ENCODE results near the gene UBAP2.
A peak's percentile ranks its signal among the peaks of the same experiment; 100 is the strongest.

UBAP2 gene

GRCh38 chr9:33943389-33943788, 105.3 kb downstream of the UBAP2 start:
- H3K4me3 ChIP-seq (ENCODE audit: control insufficient read depth, low read depth, low read length): no peak overlapping the region
- no peak for DNase-seq (ENCODE audit: low read depth)
- no peak for TF ChIP-seq CTCF (IDR thresholded peaks at IDR 0.05; ENCODE audit: control insufficient read depth, insufficient read depth, low read depth, low read length, missing control alignments)

- peak; percentile 14 for DNase-seq (ENCODE audit: low read depth)
Observed at GRCh38 chr9:33942471-33943083, 106.1 kb downstream of the UBAP2 start.

GRCh38 chr9:33939924-33940874, 108.5 kb downstream of the UBAP2 start:
- DNase-seq (ENCODE audit: low read depth): no peak
- H3K4me3 ChIP-seq (ENCODE audit: control insufficient read depth, low read depth, low read length): no peak overlapping the region
- TF ChIP-seq CTCF (IDR thresholded peaks at IDR 0.05; ENCODE audit: control insufficient read depth, insufficient read depth, low read depth, low read length, missing control alignments): no peak

More at GRCh38 chr9:33942471-33943083, 106.1 kb downstream of the UBAP2 start:
- no peak overlapping the region for H3K4me3 ChIP-seq (ENCODE audit: control insufficient read depth, low read depth, low read length)
- TF ChIP-seq CTCF (IDR thresholded peaks at IDR 0.05; ENCODE audit: control insufficient read depth, insufficient read depth, low read depth, low read length, missing control alignments): peak; percentile 52

- no peak overlapping the region for H3K4me3 ChIP-seq (ENCODE audit: control insufficient read depth, low read depth, low read length)
- TF ChIP-seq CTCF (IDR thresholded peaks at IDR 0.05; ENCODE audit: control insufficient read depth, insufficient read depth, low read depth, low read length, missing control alignments): no peak
- no peak for DNase-seq (ENCODE audit: low read depth)
Observed at GRCh38 chr9:33934188-33934878, 114.4 kb downstream of the UBAP2 start.

- H3K4me3 ChIP-seq (ENCODE audit: control insufficient read depth, low read depth, low read length): no peak overlapping the region
- no peak for TF ChIP-seq CTCF (IDR thresholded peaks at IDR 0.05; ENCODE audit: control insufficient read depth, insufficient read depth, low read depth, low read length, missing control alignments)
- no peak for DNase-seq (ENCODE audit: low read depth)
Observed at GRCh38 chr9:33932078-33932807, 116.4 kb downstream of the UBAP2 start.

GRCh38 chr9:33931326-33931725, 117.4 kb downstream of the UBAP2 start:
- DNase-seq (ENCODE audit: low read depth): no peak
- H3K4me3 ChIP-seq (ENCODE audit: control insufficient read depth, low read depth, low read length): no peak overlapping the region
- TF ChIP-seq CTCF (IDR thresholded peaks at IDR 0.05; ENCODE audit: control insufficient read depth, insufficient read depth, low read depth, low read length, missing control alignments): no peak

Measured in AG09309 (cell line).